ENCODE data around the gene HPGDS.
A peak's percentile ranks its signal among the peaks of the same experiment; 100 is the strongest.
"Not testable (repeated sequence)": the region's sequence is repeated elsewhere in the genome, so short reads cannot be mapped to it uniquely, and the experiment has no call there.

Gene HPGDS

DNA sequence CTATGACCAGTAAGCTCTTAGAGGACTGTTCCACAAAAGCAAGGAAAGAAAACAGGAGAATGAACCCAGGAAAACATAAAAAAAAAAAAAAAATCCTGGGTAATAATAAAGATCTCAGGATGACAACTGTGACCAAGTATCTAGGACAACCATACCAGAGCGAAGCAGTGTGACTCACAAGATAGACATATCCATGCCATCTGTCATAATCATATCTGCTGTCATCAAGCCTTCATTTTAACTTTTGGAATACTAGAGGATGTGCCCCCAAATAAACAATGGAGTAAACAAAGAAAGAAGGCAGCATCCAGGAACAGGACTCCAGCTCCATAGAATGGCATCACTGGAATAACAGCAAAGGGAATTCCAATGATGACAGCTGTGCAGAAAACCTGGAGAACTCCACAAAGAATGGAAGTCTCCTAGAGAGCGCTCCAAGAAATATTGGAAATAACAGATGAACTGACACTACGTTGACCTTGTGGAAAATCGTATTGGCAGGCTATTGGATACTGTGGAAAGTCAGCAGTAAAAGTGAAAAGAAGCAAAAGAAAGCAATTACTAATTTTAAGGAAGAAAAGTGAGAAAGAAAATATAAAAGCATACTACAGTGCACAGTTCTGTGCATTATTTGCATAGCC is 35.3 kb downstream of the HPGDS start:
- Mint-ChIP-seq H3K4me3 (no peak overlapping the region), H3K27ac (no peak overlapping the region), H3K36me3 (no peaks in the 10 kb centered on the region), H3K9me3 (no peaks in the 10 kb centered on the region), H3K4me1 (no peaks in the 10 kb centered on the region)
- ATAC-seq (no peak), DNase-seq (ENCODE audit: low spot score in 2 of 2) (no peak)

DNA sequence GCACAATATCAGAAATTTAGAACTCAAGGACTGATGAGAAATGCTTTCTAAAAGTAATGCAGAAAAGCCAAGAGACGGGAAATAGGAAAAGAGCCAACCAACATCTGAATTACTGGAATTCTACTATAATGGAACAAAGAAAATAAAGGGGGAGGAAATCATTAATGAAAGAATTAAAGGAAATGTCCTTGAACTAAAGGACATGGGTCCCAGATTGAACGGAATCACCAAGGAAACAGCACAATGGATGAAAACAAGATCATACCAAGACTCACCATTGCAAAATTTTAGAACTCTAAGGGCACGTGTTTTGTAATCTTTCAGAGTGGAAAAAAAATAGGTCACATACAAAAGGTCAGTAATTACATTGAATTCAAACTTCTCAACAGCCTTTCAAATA is 35.9 kb downstream of the HPGDS start:
- no peaks in the 10 kb centered on the region for H3K9me3 Mint-ChIP-seq
- no peaks in the 10 kb centered on the region for H3K36me3 Mint-ChIP-seq
- H3K4me3 Mint-ChIP-seq = no peak overlapping the region
- no peak for DNase-seq (ENCODE audit: low spot score in 2 of 2)
- no peaks in the 10 kb centered on the region for H3K4me1 Mint-ChIP-seq
- ATAC-seq = no peak
- no peak overlapping the region for H3K27ac Mint-ChIP-seq

DNA sequence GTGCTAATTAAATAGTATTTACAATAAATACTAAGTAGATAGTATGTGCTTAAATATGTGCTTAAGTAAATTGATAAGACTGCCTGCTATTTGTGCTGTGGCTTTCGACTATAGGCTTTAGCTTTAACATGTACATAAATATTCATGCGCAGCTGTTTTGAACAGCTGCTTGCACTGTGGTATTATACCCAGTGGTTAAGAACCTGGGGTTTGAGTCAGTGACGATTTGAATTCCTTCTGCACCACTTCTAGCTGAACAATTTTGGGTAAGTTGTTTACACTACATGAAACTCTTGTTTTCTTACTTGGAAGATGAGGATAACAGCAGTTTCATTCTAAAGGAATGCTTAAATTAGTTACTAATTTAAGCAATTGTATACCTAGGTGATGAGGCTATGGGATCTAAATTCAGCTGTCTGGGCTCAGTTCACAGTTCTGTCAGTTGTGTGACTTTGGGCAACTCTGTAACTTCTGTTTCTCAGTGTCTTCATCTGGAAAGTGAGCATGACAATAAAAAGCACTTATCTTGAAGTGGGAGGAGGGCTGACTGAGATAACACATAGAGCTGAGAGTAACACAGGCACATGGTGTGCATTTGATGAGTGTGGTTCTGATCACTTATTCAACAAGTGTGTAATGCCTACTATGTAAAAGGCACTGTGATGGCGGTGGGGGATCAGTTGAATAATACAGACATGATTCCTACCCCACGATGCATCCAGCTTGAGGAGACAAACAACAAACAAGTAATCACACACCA is 37.0 kb downstream of the HPGDS start:
- ATAC-seq = no peak
- Mint-ChIP-seq H3K4me3 (no peak overlapping the region), H3K36me3 (no peaks in the 10 kb centered on the region), H3K27ac (peak overlapping the region; percentile 21), H3K4me1 (no peaks in the 10 kb centered on the region), H3K9me3 (no peaks in the 10 kb centered on the region)
- DNase-seq (ENCODE audit: low spot score in 2 of 2) = no peak

DNA sequence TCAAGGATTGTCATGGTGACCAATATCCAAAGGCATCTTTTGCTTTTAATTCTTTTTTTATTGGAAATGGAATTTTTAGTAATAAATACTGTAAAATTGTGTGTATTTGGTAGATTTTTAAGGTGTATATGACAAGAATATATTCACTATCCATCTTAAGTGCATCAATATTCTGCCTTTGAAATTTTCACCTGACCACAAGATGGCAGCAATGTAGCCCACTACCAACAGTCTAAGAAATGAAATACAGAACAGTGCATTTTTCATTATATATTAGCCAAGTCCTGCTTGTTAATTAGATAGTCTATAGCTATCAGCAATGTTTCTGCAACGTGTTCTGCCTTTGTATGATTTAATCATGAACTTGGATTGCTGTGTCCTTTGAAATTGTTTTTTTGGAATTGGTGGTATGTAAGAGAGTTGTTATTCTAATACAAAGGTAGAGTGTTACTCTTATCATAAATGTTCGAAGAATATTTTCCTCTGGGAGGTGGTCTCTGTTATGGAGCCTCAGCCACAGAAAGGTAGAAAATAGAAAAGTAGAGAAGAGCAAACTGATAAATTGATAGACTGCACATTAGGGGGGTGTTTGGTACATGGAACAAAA is 38.2 kb downstream of the HPGDS start:
- Mint-ChIP-seq H3K4me1 (no peaks in the 10 kb centered on the region), H3K4me3 (no peak overlapping the region), H3K36me3 (no peaks in the 10 kb centered on the region), H3K27ac (no peak overlapping the region), H3K9me3 (no peaks in the 10 kb centered on the region)
- ATAC-seq (no peak), DNase-seq (ENCODE audit: low spot score in 2 of 2) (no peak)

DNA sequence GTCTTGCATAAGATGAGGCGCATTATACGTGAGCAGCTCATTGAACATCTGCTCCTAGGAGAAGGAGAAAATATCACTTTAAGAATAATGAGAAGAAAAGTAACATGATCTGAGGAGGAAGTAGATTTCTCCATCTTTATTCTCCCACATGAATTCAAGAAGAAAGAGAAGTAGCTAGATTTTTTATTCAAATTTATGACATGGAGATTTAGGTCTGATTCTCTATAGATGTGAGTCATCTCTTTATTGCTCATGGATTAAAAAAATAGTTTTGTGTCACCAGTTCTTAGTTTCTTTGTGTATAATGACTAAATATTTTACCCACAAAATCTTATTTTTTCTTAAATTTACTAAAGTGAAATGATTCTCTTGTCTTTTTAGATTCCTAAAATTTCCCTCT is 40.4 kb downstream of the HPGDS start:
- no peak overlapping the region for H3K27ac Mint-ChIP-seq
- ATAC-seq (no peak), DNase-seq (ENCODE audit: low spot score in 2 of 2) (no peak)
- peaks cover 6% of the 10 kb centered on the region for H3K4me1 Mint-ChIP-seq
- H3K36me3 Mint-ChIP-seq = no peaks in the 10 kb centered on the region
- no peaks in the 10 kb centered on the region for H3K9me3 Mint-ChIP-seq
- no peak overlapping the region for H3K4me3 Mint-ChIP-seq

DNA sequence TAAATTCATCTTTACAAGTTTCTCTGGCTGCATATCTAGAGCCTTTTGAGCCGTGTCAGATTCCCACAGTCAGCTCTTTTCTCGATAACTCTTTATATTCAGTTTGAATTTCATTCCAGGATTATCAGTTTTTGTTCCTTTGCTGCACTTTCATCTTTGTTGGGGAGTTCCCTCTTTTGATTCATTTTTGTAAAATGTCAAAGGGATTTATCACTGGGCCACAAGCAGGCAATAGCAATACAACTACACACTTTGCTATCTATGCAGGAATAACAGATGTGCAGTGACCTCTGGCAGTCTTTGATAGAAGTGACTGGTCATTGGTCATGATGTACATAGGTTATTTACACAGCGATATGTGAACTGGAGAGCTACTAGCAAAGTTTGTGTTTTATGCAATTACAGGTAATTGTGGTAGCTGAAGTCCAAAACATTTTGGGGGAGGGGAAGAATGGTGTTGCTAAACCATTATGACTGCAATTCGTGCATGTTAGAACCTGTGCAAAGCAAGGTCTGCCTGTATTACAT is 43.8 kb downstream of the HPGDS start:
- DNase-seq (ENCODE audit: low spot score in 2 of 2) = no peak
- no peak overlapping the region for H3K4me3 Mint-ChIP-seq
- no peak for ATAC-seq
- H3K9me3 Mint-ChIP-seq = no peaks in the 10 kb centered on the region
- no peak overlapping the region for H3K27ac Mint-ChIP-seq
- no peaks in the 10 kb centered on the region for H3K36me3 Mint-ChIP-seq
- peaks cover 6% of the 10 kb centered on the region for H3K4me1 Mint-ChIP-seq

DNA sequence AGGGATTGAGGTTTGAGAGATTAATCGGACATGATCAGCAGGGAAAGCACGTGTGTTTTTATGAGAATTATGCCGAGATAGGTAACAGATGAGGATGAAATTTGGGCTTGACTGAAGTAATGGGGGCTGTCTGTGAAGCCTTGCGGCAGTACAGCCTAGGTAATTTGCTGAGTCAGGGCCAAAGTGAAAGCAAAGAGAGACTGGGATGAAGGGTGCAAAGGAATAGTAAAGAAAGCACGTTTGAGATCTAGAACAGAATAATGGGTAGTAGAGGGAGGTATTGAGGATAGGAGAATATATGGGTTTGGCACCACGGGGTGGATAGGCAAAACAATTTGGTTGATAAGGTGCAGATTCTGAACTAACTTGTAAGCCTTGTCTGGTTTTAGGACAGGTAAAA is 47.2 kb downstream of the HPGDS start:
- not testable (repeated sequence) for H3K4me3 Mint-ChIP-seq; H3K9me3 Mint-ChIP-seq; H3K4me1 Mint-ChIP-seq; ATAC-seq; H3K27ac Mint-ChIP-seq; DNase-seq (ENCODE audit: low spot score in 2 of 2)
- peaks cover 19% of the 10 kb centered on the region for H3K36me3 Mint-ChIP-seq

DNA sequence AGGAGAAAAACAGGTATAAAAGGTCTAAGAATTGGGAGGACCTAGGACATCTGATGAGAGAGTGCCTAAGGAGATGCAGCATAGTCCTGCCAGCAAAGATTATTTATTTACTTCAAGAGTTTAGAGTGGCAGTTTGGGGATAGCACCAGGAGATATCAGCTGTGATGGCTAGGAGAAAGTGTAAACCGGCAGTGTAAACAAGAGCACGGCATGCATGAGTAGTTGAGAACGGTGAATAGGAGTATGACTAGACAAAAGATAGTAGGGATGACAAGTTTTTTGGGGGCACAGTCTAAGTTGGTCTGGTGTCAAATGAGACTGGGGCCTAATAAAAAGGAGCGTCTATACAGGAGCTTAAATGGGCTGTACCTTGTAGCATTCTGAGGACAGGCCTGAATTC is 48.7 kb downstream of the HPGDS start:
- peaks cover 33% of the 10 kb centered on the region for H3K36me3 Mint-ChIP-seq
- not testable (repeated sequence) for ATAC-seq; H3K4me1 Mint-ChIP-seq; H3K27ac Mint-ChIP-seq; H3K4me3 Mint-ChIP-seq; H3K9me3 Mint-ChIP-seq; DNase-seq (ENCODE audit: low spot score in 2 of 2)

DNA sequence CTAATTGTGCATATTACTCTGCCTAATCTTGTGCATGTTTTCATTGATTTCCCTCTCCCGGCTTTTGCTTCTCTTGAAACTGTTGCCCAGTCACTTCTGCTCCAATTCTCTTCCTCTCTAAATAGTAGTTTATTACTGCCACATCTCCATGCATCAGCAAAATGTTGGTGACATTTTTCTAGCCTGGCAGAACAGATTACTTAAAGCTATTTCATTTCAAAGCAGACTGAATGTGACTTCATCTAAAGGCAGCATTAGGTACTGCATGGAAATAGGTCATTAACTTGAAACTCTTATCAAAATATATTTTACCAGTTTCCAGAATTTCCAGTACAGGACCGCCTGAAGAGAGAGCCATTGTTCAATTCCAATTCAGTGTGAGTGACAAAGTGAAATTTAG is 52.4 kb downstream of the HPGDS start:
- Mint-ChIP-seq H3K36me3 (peaks cover 69% of the 10 kb centered on the region), H3K4me1 (no peaks in the 10 kb centered on the region), H3K4me3 (no peak overlapping the region), H3K27ac (peak overlapping the region; percentile 8), H3K9me3 (no peaks in the 10 kb centered on the region)
- DNase-seq (ENCODE audit: low spot score in 2 of 2) (no peak), ATAC-seq (no peak)

DNA sequence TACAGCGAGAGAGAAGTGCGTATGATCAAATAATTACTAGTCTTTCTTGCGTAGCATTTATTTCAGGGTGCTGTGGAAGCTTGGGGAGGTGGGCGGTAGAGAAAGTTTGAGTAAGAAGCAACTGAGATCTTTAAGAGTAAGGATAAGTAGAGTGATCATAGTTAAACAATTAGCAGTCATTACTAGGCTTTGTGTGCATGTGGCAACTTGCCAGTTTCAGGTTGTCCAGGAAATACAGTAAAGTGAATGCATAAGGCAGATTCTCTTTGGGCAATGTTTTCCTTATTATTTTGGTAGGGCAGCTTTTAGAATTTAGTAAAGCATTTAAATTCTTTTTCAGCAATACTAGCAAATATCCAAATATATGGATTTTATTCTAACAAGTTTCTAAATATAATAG is 57.0 kb downstream of the HPGDS start:
- Mint-ChIP-seq H3K36me3 (peaks cover 97% of the 10 kb centered on the region), H3K4me3 (no peak overlapping the region), H3K9me3 (no peaks in the 10 kb centered on the region), H3K27ac (no peak overlapping the region), H3K4me1 (no peaks in the 10 kb centered on the region)
- ATAC-seq (no peak), DNase-seq (ENCODE audit: low spot score in 2 of 2) (no peak)

DNA sequence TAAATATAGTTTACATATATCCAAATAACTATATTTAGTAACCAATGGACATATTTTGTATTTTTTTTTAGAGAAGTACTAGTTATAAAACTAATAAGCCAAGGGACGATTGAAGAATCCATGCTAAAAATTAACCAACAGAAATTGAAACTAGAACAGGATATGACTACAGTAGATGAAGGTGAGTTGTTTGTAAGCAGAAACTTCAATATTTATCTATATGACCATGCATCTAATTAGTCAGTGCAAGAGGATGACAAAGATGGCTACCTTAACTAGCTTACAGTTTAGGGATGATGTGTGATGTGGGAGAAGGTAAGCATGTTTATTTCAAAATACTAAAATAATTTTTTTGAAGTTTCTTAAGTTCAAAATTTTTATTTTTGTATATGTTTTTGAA is 57.7 kb downstream of the HPGDS start:
- peak; percentile 81 for ATAC-seq

DNA sequence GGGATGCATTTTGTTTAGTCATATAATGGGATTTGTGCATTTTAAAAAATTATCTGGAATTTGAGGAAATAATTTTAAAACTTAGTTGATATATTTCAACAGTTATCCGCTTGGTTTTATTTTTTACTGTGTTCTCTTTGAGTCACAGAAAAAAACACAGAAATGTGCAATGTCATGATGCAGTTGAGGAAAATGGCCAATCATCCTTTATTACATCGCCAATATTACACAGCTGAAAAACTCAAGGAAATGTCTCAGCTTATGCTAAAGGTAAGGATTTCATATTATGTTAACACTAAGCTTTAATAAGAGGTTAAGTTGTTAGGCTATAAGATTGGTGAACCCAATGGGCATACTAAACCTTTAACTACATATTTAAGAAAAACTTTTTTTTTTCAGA is 63.9 kb downstream of the HPGDS start:
- Mint-ChIP-seq H3K4me1 (no peaks in the 10 kb centered on the region), H3K9me3 (no peaks in the 10 kb centered on the region), H3K27ac (no peak overlapping the region), H3K4me3 (no peak overlapping the region), H3K36me3 (peaks cover 99% of the 10 kb centered on the region)
- DNase-seq (ENCODE audit: low spot score in 2 of 2) = no peak
- no peak for ATAC-seq

More for the DNA sequence above, 57.7 kb downstream of the HPGDS start:
- peaks cover 98% of the 10 kb centered on the region for H3K36me3 Mint-ChIP-seq
- H3K27ac Mint-ChIP-seq = no peak overlapping the region
- H3K4me1 Mint-ChIP-seq = no peaks in the 10 kb centered on the region
- DNase-seq (ENCODE audit: low spot score in 2 of 2) = no peak
- no peak overlapping the region for H3K4me3 Mint-ChIP-seq
- no peaks in the 10 kb centered on the region for H3K9me3 Mint-ChIP-seq

DNA sequence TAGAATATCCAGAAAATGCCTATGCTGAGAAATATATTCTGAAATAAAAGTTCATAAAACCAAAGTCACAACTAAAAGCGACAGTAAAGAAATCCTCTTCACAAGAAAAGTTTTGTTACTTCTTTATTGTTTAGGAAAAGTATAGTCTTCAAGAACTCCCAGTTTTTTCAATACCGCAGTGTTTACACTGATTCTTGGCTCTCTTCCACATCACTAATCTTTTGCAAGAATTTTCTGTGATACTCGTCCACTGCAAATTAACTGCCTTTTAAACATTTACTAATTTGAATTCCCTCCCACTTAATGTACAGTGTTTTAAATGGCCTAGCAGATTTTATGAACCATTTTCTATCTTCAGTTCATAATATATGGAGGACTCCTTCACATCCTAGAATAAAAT is 65.1 kb downstream of the HPGDS start:
- ATAC-seq (no peak), DNase-seq (ENCODE audit: low spot score in 2 of 2) (no peak)
- no peaks in the 10 kb centered on the region for H3K9me3 Mint-ChIP-seq
- no peak overlapping the region for H3K4me3 Mint-ChIP-seq
- no peaks in the 10 kb centered on the region for H3K4me1 Mint-ChIP-seq
- no peak overlapping the region for H3K27ac Mint-ChIP-seq
- H3K36me3 Mint-ChIP-seq = peaks cover 99% of the 10 kb centered on the region

DNA sequence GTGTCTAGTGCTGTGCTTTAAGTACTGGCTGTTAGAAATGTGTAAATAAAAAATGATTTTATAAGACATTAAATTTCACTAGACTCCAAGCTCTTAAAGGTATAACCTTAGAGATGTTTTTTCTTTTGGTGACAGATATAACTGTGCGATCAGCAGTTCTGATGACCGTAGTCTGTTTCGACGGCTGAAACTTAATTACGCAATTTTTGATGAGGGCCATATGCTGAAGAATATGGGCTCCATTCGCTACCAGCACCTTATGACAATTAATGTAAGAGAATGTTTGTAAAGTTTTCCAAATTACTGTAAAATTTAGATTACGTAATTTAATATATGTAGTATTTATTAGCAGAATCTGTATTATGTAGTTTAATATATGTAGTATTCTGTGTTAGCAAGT is 66.4 kb downstream of the HPGDS start:
- H3K27ac Mint-ChIP-seq = no peak overlapping the region
- peaks cover 94% of the 10 kb centered on the region for H3K36me3 Mint-ChIP-seq
- no peak for DNase-seq (ENCODE audit: low spot score in 2 of 2)

DNA sequence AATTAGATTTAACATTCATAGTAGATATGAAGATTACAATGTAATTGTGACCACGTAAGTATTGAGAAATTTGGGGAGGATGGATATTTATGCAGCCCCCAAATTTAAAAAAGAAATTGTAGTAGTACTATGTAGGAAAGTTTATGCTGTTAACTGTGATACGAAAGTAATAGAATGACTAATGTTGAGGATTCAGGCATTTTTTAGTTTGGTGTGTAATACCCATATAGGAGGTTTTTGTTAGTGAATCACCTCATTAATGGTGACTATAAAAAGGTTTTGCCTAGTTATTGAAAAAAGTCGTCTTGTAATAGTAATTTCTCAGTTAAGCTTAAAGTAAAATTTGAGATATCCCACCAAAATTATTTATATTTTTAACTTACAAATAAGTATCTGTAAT is 67.7 kb downstream of the HPGDS start:
- DNase-seq (ENCODE audit: low spot score in 2 of 2) (no peak), ATAC-seq (no peak)
- Mint-ChIP-seq H3K27ac (no peak overlapping the region), H3K9me3 (no peaks in the 10 kb centered on the region), H3K4me3 (no peak overlapping the region), H3K4me1 (no peaks in the 10 kb centered on the region), H3K36me3 (peaks cover 93% of the 10 kb centered on the region)

More for the DNA sequence above, 66.4 kb downstream of the HPGDS start:
- no peaks in the 10 kb centered on the region for H3K9me3 Mint-ChIP-seq
- no peak for ATAC-seq
- H3K4me3 Mint-ChIP-seq = no peak overlapping the region
- H3K4me1 Mint-ChIP-seq = no peaks in the 10 kb centered on the region

DNA sequence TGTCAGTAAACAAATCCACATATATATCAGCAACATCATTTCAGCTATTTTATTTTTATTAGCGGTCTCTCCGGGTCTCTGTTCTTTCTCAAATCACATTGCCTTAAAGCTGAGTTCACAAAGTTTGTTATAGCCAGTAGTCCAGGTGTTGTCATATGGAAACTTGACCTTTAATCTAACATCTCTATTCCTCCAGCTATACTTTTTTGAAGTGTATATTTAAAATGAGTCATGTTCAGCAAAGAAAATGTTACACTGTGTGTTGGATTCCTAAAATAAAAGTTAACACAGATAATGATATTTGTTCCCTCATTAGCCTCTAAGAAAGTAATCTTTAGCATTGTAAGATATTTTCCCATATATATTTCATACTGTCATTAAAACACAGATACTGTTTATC is 71.4 kb downstream of the HPGDS start:
- no peak for DNase-seq (ENCODE audit: low spot score in 2 of 2)
- Mint-ChIP-seq H3K36me3 (peaks cover 75% of the 10 kb centered on the region), H3K27ac (no peak overlapping the region), H3K4me3 (no peak overlapping the region), H3K9me3 (no peaks in the 10 kb centered on the region), H3K4me1 (no peaks in the 10 kb centered on the region)
- ATAC-seq = no peak

Data from stimulated activated effector memory CD8-positive, alpha-beta T cell treated with anti-CD3 and anti-CD28 coated beads, Interleukin-12 subunit alpha, Interleukin-12 subunit beta, amount 100 ng/mL, for 72 hours (primary cell).